GM19328 (cell line): ENCODE results near the gene BAIAP3.

ENCODE experiments used
- ATAC-seq: cut with Tn5 transposase; IDR thresholded peaks from one replicate; pipeline ENCODE4 v1.9.1; 2021; ENCODE audit warnings: mild to moderate bottlenecking, moderate library complexity; ENCODE audit not compliant: unreplicated experiment

The BAIAP3 gene

GRCh38 chr16:1366060-1366711, 32.7 kb downstream of the BAIAP3 start:
- no peak for ATAC-seq

GRCh38 chr16:1366712-1367299, 33.4 kb downstream of the BAIAP3 start:
- ATAC-seq: no peak

- no peak for ATAC-seq
Measured at GRCh38 chr16:1367486-1368174, 34.2 kb downstream of the BAIAP3 start.

- no peak for ATAC-seq
Measured at GRCh38 chr16:1371054-1371978, 37.9 kb downstream of the BAIAP3 start.

- ATAC-seq: no peak
Measured at GRCh38 chr16:1372292-1372950, 39.0 kb downstream of the BAIAP3 start.

DNA sequence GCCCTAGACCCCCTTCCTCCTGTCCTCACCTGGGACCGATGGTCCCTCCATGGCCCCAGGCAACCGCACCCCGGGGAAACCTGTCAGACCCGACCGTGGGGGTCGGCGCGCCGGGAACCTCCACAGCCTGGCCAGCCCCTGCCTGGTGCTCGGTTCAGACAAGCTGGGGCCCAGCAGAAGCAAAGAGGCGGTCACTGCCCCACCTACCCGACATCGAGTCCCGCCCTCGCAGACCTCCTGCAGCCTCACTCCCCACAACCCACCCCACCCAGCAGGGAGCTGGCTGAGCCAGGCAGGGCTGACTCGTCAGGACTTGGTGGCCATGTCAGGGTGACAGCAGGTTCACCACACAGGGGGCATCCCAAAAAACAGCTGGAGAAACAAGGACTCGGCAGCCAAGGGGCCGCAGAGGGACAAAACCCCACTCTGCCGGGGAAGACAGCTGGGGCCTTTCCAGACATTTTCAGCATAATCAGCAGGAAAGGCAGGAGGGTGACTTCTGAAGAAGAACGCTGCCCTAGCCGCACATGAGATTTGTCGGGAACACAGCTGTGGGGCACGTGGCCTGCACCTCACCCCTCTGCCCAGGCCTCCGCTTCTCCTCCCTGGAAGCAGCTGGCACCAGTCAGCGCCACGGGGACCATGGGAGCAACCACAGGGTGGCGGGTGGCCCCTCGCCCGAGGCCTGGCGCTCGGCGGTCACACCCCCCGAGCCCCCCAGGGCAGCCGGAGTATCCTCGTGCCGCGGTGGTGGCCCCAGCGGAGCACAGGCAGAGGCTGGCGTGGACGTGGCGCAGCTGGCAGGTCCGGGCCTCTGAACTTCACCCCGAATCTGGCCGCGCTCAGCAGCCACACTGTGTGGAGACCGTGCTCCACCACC, 41.2 kb downstream of the BAIAP3 start:
- ATAC-seq: no peak

DNA sequence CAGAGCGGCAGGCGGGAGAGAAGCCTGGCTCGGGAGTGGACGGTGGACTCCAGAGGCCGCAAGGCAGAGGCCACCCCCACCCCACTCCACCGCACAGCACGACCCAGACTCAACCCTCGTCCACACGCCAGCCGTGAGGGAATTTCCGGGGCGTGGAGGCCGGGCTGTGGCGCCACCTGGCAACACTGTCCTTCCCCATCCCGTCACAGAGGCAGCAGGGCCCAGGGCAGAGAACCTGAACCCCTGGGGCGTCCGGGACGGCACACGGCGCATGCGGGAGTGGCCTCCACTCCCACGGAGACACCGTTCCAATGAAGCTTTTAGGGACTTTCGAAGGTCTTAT, 41.8 kb downstream of the BAIAP3 start:
- no peak for ATAC-seq

- no peak for ATAC-seq
Measured at GRCh38 chr16:1375741-1376410, 42.4 kb downstream of the BAIAP3 start.

DNA sequence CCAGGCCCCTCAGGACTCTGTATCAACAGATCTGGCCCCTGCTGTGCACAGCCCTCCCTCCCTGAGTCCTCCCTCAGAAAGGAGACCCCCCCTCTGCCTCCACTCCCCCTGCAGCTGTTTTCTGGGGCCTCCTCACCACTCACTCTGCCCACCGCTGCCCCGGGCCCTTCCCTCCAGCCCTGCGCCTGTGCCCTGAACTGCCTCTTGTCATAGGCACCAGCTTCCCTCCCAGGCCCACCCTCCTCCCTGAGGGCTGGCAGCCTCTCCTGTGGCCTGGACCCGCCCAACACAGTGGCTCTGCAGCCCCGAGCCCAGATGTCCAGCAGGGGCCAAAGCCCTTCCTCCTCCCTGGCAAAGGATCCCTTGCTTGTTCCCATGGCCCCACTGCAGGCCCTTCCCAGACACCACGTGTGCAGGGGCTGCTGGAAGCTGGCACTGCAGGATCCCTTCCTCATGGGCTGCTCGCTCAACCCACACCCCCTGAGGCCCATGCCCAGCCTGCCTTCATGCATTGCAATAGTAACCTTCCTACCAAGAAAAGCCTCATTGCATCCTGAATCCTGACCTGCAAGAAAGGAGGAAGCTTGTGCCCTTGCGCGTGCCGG, 44.1 kb downstream of the BAIAP3 start:
- ATAC-seq: no peak

GRCh38 chr16:1378087-1378803, 44.8 kb downstream of the BAIAP3 start:
- no peak for ATAC-seq

- no peak for ATAC-seq
Measured at GRCh38 chr16:1378804-1379303, 45.4 kb downstream of the BAIAP3 start.

GRCh38 chr16:1379304-1380076, 46.0 kb downstream of the BAIAP3 start:
- ATAC-seq: no peak

- no peak for ATAC-seq
Measured at GRCh38 chr16:1380195-1380594, 46.8 kb downstream of the BAIAP3 start.

DNA sequence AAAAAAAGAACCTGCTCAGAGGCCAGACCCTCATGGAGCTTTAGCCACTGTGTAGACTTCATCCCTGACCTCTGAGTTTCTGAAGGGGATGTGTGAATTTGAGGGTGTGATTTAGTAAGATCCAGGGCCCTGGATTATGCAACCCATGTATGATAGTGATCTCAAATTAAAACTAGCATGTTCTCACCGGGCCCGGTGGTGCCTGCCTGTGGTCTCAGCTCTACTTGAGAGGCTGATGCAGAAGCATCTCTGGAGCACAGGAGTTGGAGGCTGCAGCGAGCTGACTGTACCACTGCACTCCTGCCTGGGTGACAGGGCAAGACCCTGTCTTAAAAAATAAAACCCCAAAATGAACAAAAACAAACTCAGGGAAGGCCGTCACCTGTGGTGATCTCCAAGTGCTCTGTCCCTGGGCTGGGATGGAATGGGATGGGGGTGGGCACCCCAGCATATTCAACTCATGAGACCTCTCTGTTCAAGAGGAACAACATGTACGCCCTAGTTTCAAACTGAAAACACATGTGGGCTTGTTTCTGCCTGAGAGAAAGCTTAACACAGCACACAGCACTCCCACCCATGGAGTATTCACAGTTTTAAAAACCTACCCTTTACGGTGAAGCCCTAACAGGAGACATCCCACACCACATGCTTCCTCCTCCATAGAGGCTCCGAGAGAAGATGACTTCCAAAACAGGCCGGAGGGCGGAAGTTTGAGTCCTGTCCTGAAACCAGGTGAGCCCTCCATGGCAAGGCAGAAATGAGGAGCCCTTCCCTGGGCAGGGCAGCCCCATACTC, 48.4 kb downstream of the BAIAP3 start:
- no peak for ATAC-seq

GRCh38 chr16:1383556-1383955, 50.1 kb downstream of the BAIAP3 start:
- ATAC-seq: no peak

- ATAC-seq: no peak
Measured at GRCh38 chr16:1385232-1385631, 51.8 kb downstream of the BAIAP3 start.

DNA sequence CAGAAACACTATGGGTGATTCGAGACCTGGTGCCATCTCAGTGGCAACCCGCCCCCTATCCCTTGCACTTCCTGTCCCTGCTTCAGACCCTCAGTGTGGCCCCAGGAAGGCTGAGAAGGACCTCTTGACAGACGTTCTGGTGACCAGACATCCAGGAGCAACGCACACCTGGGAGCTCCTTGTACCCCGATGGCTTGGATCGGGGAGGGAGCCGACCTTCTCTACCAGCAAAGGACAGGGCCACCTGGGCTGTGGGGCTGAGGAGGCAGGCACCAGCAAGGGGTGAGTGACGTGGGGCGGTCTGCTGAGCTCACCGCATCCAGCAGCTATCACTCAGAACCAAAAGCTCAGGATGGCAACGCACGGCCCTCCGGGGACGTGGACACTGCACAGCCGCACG, 53.9 kb downstream of the BAIAP3 start:
- no peak for ATAC-seq
